GM23338 (cell line): Measurements from ENCODE around the gene SYNRG. TPM values are rescaled to one million over a fixed set of nuclear protein-coding genes. Genes with fewer than 3 reads are reported as not detected.
A peak's percentile ranks its signal among the peaks of the same experiment; 100 is the strongest.

Experiments
- ATAC-seq: fragments of 200-7000 bp; cut with Tn5 transposase; 3 replicates; pipeline ENCODE4 v1.9.1; 2020
- DNase-seq: peaks from one replicate; pipeline ENCODE4 v3.0.0-alpha.2; 2015; ENCODE audit warnings: low spot score
- H2AFZ ChIP-seq: fragments of 200-600 bp; sonication (generic); 2 replicates; pipeline ENCODE4 v1.8.0; 2016; ENCODE audit warnings: antibody characterized with exemption, mild to moderate bottlenecking, moderate library complexity
- H3F3A ChIP-seq: fragments of 200-600 bp; sonication (generic); replicated peaks from 2 replicates; pipeline ENCODE4 v1.8.0; 2017; ENCODE audit warnings: antibody characterized with exemption, mixed run types, low read depth
- H3K27ac ChIP-seq: fragments of 200-600 bp; sonication (generic); 2 replicates; pipeline ENCODE4 v1.6.1; 2016; ENCODE audit warnings: low read depth
- H3K27me3 ChIP-seq: fragments of 200-600 bp; sonication (generic); 2 replicates; pipeline ENCODE4 v1.8.0; 2016; ENCODE audit warnings: mild to moderate bottlenecking, mixed run types, moderate library complexity; ENCODE audit not compliant: insufficient read depth
- H3K36me3 ChIP-seq: fragments of 200-600 bp; sonication (generic); 2 replicates; pipeline ENCODE4 v1.8.0; 2016; ENCODE audit warnings: mild to moderate bottlenecking; ENCODE audit not compliant: insufficient read depth
- H3K4me1 ChIP-seq: fragments of 200-600 bp; sonication (generic); 2 replicates; pipeline ENCODE4 v1.8.0; 2016; ENCODE audit warnings: mild to moderate bottlenecking, moderate library complexity; ENCODE audit not compliant: insufficient read depth
- H3K4me2 ChIP-seq: fragments of 200-600 bp; sonication (generic); 2 replicates; pipeline ENCODE4 v1.7.1; 2017; ENCODE audit warnings: mixed run types
- H3K4me3 ChIP-seq: fragments of 200-600 bp; sonication (generic); 2 replicates; pipeline ENCODE4 v1.6.1; 2016; ENCODE audit warnings: mixed run types
- H3K79me2 ChIP-seq: fragments of 200-600 bp; sonication (generic); replicated peaks from 2 replicates; pipeline ENCODE4 v1.8.0; 2017; ENCODE audit warnings: mild to moderate bottlenecking; ENCODE audit not compliant: insufficient read depth
- H3K9me2 ChIP-seq: fragments of 200-600 bp; sonication (generic); 2 replicates; pipeline ENCODE4 v1.8.0; 2017; ENCODE audit not compliant: insufficient read depth
- H4K20me1 ChIP-seq: fragments of 200-600 bp; sonication (generic); replicated peaks from 2 replicates; pipeline ENCODE4 v1.8.0; 2017; ENCODE audit warnings: mild to moderate bottlenecking; ENCODE audit not compliant: insufficient read depth
- H3K27ac Mint-ChIP-seq: 2 replicates; pipeline ENCODE4 v1.8.0; 2020; ENCODE audit warnings: inconsistent platforms, mild to moderate bottlenecking, moderate library complexity, mixed read lengths
- H3K27me3 Mint-ChIP-seq: 3 replicates; pipeline ENCODE4 v1.8.0; 2022; ENCODE audit warnings: low read depth, mild to moderate bottlenecking, moderate library complexity, mixed read lengths, inconsistent platforms; ENCODE audit not compliant: insufficient read depth, poor library complexity
- H3K36me3 Mint-ChIP-seq: 3 replicates; pipeline ENCODE4 v1.8.0; 2021; ENCODE audit warnings: low read depth, mild to moderate bottlenecking, inconsistent platforms, moderate library complexity, mixed read lengths
- H3K4me1 Mint-ChIP-seq: 3 replicates; pipeline ENCODE4 v1.8.0; 2020; ENCODE audit warnings: mild to moderate bottlenecking, inconsistent platforms, mixed read lengths
- H3K4me3 Mint-ChIP-seq: 3 replicates; pipeline ENCODE4 v1.8.0; 2021; ENCODE audit warnings: moderate library complexity, mild to moderate bottlenecking, inconsistent platforms, mixed read lengths
- H3K9me3 Mint-ChIP-seq: 3 replicates; pipeline ENCODE4 v1.8.0; 2020; ENCODE audit warnings: moderate library complexity, mild to moderate bottlenecking, inconsistent platforms, mixed read lengths
- CREB1 ChIP-seq: fragments of 250-450 bp; sonication (Bioruptor Pico); IDR thresholded peaks from 2 replicates; pipeline ENCODE4 v1.5.0; 2020; ENCODE audit warnings: low read depth, mild to moderate bottlenecking, moderate library complexity
- ETS1 ChIP-seq: IDR thresholded peaks from 2 replicates; pipeline ENCODE4 v1.6.1; 2016; ENCODE audit warnings: antibody characterized with exemption
- EZH2 ChIP-seq: fragments of 200-600 bp; sonication (generic); IDR thresholded peaks from one replicate; pipeline ENCODE4 v1.8.0; 2017; ENCODE audit warnings: antibody characterized with exemption, mild to moderate bottlenecking, low read depth; ENCODE audit not compliant: unreplicated experiment
- JUNB ChIP-seq: IDR thresholded peaks from one replicate; pipeline ENCODE4 v1.6.1; 2016; ENCODE audit warnings: antibody characterized with exemption; ENCODE audit not compliant: unreplicated experiment
- POLR2AphosphoS5 ChIP-seq: IDR thresholded peaks from 2 replicates; pipeline ENCODE4 v1.6.1; 2016; ENCODE audit warnings: antibody characterized with exemption, low read depth
- ZNF462 ChIP-seq: fragments of 250-450 bp; sonication (Bioruptor Pico); IDR thresholded peaks from 2 replicates; pipeline ENCODE4 v1.5.0; 2020; ENCODE audit warnings: mild to moderate bottlenecking, moderate library complexity
- polyA plus RNA-seq: library from polyadenylated mRNA; unstranded; fragments of >200 nt; fragmentation: Nextera tagmentation; extraction: Ambion mirVana; gene quantifications from 2 replicates; pipeline ENCODE4 v1.2.1, GENCODE V29; 2016
- total RNA-seq: library from RNA; depleted of rRNA; stranded (reverse); fragments of >200 nt; shearing (Covaris generic); gene quantifications from 2 replicates; pipeline ENCODE4 v1.2.3, GENCODE V29; 2014

The SYNRG gene
- total and polyA plus RNA-seq, 2 experiments from 2014 or later = 18.6 to 22.6 TPM

GRCh38 chr17:37488009-37488604, 121.1 kb downstream of the SYNRG start:
- no peaks in the 10 kb centered on the region for H3K36me3 ChIP-seq
- H3K4me1 Mint-ChIP-seq = peaks cover 36% of the 10 kb centered on the region
- peak overlapping the region; percentile 87 for H3K4me3 Mint-ChIP-seq
- H3K4me3 ChIP-seq = peak overlapping the region; percentile 76
- H3K27me3 Mint-ChIP-seq = peaks cover 9% of the 10 kb centered on the region
- peaks cover 39% of the 10 kb centered on the region for H3K4me1 ChIP-seq
- peaks cover 25% of the 10 kb centered on the region for H3K79me2 ChIP-seq
- no peak overlapping the region for H3K27ac ChIP-seq
- peak overlapping the region; percentile 90 for H3K4me2 ChIP-seq
- DNase-seq (peak; percentile 72), ATAC-seq (peak; percentile 4; the same call in 1 of the 3 replicates)
- TF ChIP-seq JUNB (no peak), CREB1 (CRISPR knock-in tag) (peak; percentile 80)
- 0 out of 2 replicates have a peak overlapping the region, but pooled peaks have one; percentile 3 for H3K27ac Mint-ChIP-seq
- H3K36me3 Mint-ChIP-seq = no peaks in the 10 kb centered on the region; the same call in 2 of the 3 replicates
- H3F3A ChIP-seq = peaks cover 8% of the 10 kb centered on the region
- H3K9me2 ChIP-seq = no peaks in the 10 kb centered on the region
- no peaks in the 10 kb centered on the region; the same call in 2 of the 3 replicates for H3K9me3 Mint-ChIP-seq
- peak overlapping the region; percentile 97; the same call in 1 of the 2 replicates for H2AFZ ChIP-seq
- 0 out of 2 replicates have a peak, but pooled peaks cover 5% of the 10 kb centered on the region for H3K27me3 ChIP-seq
- peaks cover 4% of the 10 kb centered on the region; the same call in 1 of the 2 replicates for H4K20me1 ChIP-seq

- H3K4me3 Mint-ChIP-seq = no peak overlapping the region
- Histone ChIP-seq H3K36me3 (no peaks in the 10 kb centered on the region), H3K27ac (no peak overlapping the region), H3K27me3 (0 out of 2 replicates have a peak, but pooled peaks cover 5% of the 10 kb centered on the region), H2AFZ (no peak overlapping the region), H4K20me1 (no peaks in the 10 kb centered on the region), H3K4me2 (no peak overlapping the region), H3K4me3 (no peak overlapping the region), H3F3A (peaks cover 8% of the 10 kb centered on the region), H3K4me1 (peaks cover 37% of the 10 kb centered on the region), H3K9me2 (no peaks in the 10 kb centered on the region), H3K79me2 (0 out of 2 replicates have a peak, but pooled peaks cover 6% of the 10 kb centered on the region)
- no peaks in the 10 kb centered on the region; the same call in 2 of the 3 replicates for H3K9me3 Mint-ChIP-seq
- H3K36me3 Mint-ChIP-seq = no peaks in the 10 kb centered on the region
- no peak overlapping the region for H3K27ac Mint-ChIP-seq
- no peak for ATAC-seq
- peaks cover 9% of the 10 kb centered on the region for H3K27me3 Mint-ChIP-seq
- peaks cover 43% of the 10 kb centered on the region for H3K4me1 Mint-ChIP-seq
- DNase-seq = no peak
- TF ChIP-seq ZNF462 (no peak), ETS1 (no peak), EZH2 (no peak), POLR2AphosphoS5 (no peak), JUNB (no peak)
These were observed 123.2 kb downstream of the SYNRG start for GRCh38 chr17:37485938-37486570.
